IMR-90 (cell line): Measurements from ENCODE around the gene ASTE1. TPM values are rescaled to one million over a fixed set of nuclear protein-coding genes. Genes with fewer than 3 reads are reported as not detected.

Experiments used
- ATAC-seq: fragments of 200-7000 bp; cut with Tn5 transposase; 2 replicates; pipeline ENCODE4 v1.9.1; 2020; ENCODE audit warnings: low read depth, mild to moderate bottlenecking, moderate library complexity
- Bru-seq: library from RNA; stranded (reverse); fragments of 400-500 nt; gene quantifications from one replicate; lab custom pipeline; 2021; lab: Mats Ljungman, UMichigan
- BruChase-seq, 2 experiments: library from RNA; stranded (reverse); fragments of 400-500 nt; gene quantifications; one replicate each; lab custom pipeline; 2021; lab: Mats Ljungman, UMichigan
- BruUV-seq: library from RNA; stranded (reverse); fragments of 400-500 nt; replicated peaks from 2 replicates; lab custom pipeline; 2021; lab: Mats Ljungman, UMichigan
- CTCF ChIA-PET: fragments of 300-600 bp; formaldehyde crosslinking; extraction: SDS; loops from one replicate; lab custom pipeline; 2021; ENCODE audit warnings: antibody characterized with exemption; lab: Yijun Ruan, JAX
- POLR2A ChIA-PET: fragments of 300-600 bp; sonication (Branson Sonifier 250); formaldehyde crosslinking; loops from one replicate; lab custom pipeline; 2022; ENCODE audit warnings: antibody characterized with exemption; ENCODE audit not compliant: unreplicated experiment; lab: Charles Lee
- DNase-seq: peaks from one replicate; pipeline ENCODE4 v3.0.0; 2013
- H2AFZ ChIP-seq: replicated peaks from 2 replicates; pipeline ENCODE3; 2013; ENCODE audit warnings: low read length, mild to moderate bottlenecking; ENCODE audit not compliant: poor library complexity
- H2AK5ac ChIP-seq: 2 replicates; pipeline ENCODE4 v1.6.1; 2013; ENCODE audit warnings: low read depth, low read length, inconsistent platforms
- H2AK9ac ChIP-seq: replicated peaks from 2 replicates; pipeline ENCODE3; 2013; ENCODE audit warnings: mild to moderate bottlenecking, low read depth, low read length, moderate library complexity; ENCODE audit not compliant: poor library complexity
- H2BK120ac ChIP-seq: 2 replicates; pipeline ENCODE4 v1.6.1; 2013; ENCODE audit warnings: low read depth, low read length, inconsistent platforms
- H2BK15ac ChIP-seq: 3 replicates; pipeline ENCODE4 v1.6.1; 2013; ENCODE audit warnings: low read depth, low read length, inconsistent platforms
- H2BK20ac ChIP-seq: 2 replicates; pipeline ENCODE4 v1.6.1; 2013; ENCODE audit warnings: low read depth, mild to moderate bottlenecking, inconsistent platforms, low read length, moderate library complexity
- H2BK5ac ChIP-seq: 2 replicates; pipeline ENCODE4 v1.6.1; 2013; ENCODE audit warnings: mild to moderate bottlenecking, low read depth, low read length, inconsistent platforms; ENCODE audit not compliant: poor library complexity, severe bottlenecking
- H3K14ac ChIP-seq: replicated peaks from 2 replicates; pipeline ENCODE4 v1.6.1; 2013; ENCODE audit warnings: low read depth, low read length, inconsistent platforms
- H3K18ac ChIP-seq: 2 replicates; pipeline ENCODE4 v1.6.1; 2013; ENCODE audit warnings: low read depth, low read length, control low read depth
- H3K23ac ChIP-seq: 2 replicates; pipeline ENCODE4 v1.6.1; 2013; ENCODE audit warnings: low read depth, low read length, inconsistent platforms
- H3K27ac ChIP-seq: 2 replicates; pipeline ENCODE4 v1.5.1; 2013; ENCODE audit warnings: mild to moderate bottlenecking, control low read depth, low read length; ENCODE audit not compliant: insufficient read depth
- H3K27me3 ChIP-seq: 2 replicates; pipeline ENCODE4 v1.6.1; 2013; ENCODE audit warnings: low read length; ENCODE audit not compliant: control insufficient read depth, insufficient read depth
- H3K36me3 ChIP-seq: 2 replicates; pipeline ENCODE4 v1.6.1; 2013; ENCODE audit warnings: low read length, mixed read lengths; ENCODE audit not compliant: control insufficient read depth, insufficient read depth
- H3K4ac ChIP-seq: 2 replicates; pipeline ENCODE4 v1.6.1; 2013; ENCODE audit warnings: low read depth, low read length, inconsistent platforms
- H3K4me1 ChIP-seq: 2 replicates; pipeline ENCODE4 v1.6.1; 2013; ENCODE audit warnings: low read length, mixed read lengths; ENCODE audit not compliant: control insufficient read depth, insufficient read depth
- H3K4me2 ChIP-seq: 2 replicates; pipeline ENCODE4 v1.6.1; 2013; ENCODE audit warnings: low read depth, mild to moderate bottlenecking, control low read depth, low read length, moderate library complexity
- H3K4me3 ChIP-seq: 2 replicates; pipeline ENCODE4 v1.5.1; 2013; ENCODE audit warnings: low read depth, mild to moderate bottlenecking, control low read depth, low read length, moderate library complexity; ENCODE audit not compliant: insufficient read depth
- H3K56ac ChIP-seq: 2 replicates; pipeline ENCODE4 v1.6.1; 2013; ENCODE audit warnings: low read length, inconsistent platforms; ENCODE audit not compliant: insufficient read depth; ENCODE audit errors: extremely low read depth
- H3K79me1 ChIP-seq, 2 experiments: 2 replicates each; pipeline ENCODE4 v1.6.1; 2013; ENCODE audit warnings: low read length in 2 of 2, inconsistent platforms in 1 of 2, low read depth in 1 of 2
- H3K9ac ChIP-seq: 2 replicates; pipeline ENCODE4 v1.6.1; 2013; ENCODE audit warnings: low read depth, low read length, control low read depth
- H3K9me1 ChIP-seq: 2 replicates; pipeline ENCODE4 v1.6.1; 2013; ENCODE audit warnings: low read length, inconsistent platforms; ENCODE audit not compliant: insufficient read depth
- H3K9me3 ChIP-seq: 2 replicates; pipeline ENCODE4 v1.6.1; 2013; ENCODE audit warnings: low read length; ENCODE audit not compliant: control insufficient read depth, insufficient read depth
- H4K20me1 ChIP-seq: 2 replicates; pipeline ENCODE4 v1.6.1; 2013; ENCODE audit warnings: low read length, inconsistent platforms; ENCODE audit not compliant: insufficient read depth
- H4K5ac ChIP-seq: 2 replicates; pipeline ENCODE4 v1.6.1; 2013; ENCODE audit warnings: mild to moderate bottlenecking, low read depth, low read length, control low read depth
- H4K8ac ChIP-seq, 2 experiments: 2 replicates each; pipeline ENCODE4 v1.6.1; 2013; ENCODE audit warnings: low read depth in 2 of 2, low read length in 2 of 2, control low read depth in 1 of 2, inconsistent platforms in 1 of 2
- H4K91ac ChIP-seq: 2 replicates; pipeline ENCODE4 v1.6.1; 2013; ENCODE audit warnings: low read depth, low read length, inconsistent platforms; ENCODE audit not compliant: insufficient read depth
- BHLHE40 ChIP-seq: fragments of 150-350 bp; IDR thresholded peaks from 2 replicates; pipeline ENCODE4 v1.6.1; 2016; ENCODE audit warnings: mild to moderate bottlenecking, low read depth, low read length
- MAZ ChIP-seq: IDR thresholded peaks from 2 replicates; pipeline ENCODE4 v1.6.1; 2012; ENCODE audit warnings: low read depth, mild to moderate bottlenecking, low read length, improper control_type of control experiment, moderate library complexity, borderline replicate concordance
- MXI1 ChIP-seq: IDR thresholded peaks from 2 replicates; pipeline ENCODE4 v1.6.1; 2012; ENCODE audit warnings: low read depth, mild to moderate bottlenecking, low read length, moderate library complexity, borderline replicate concordance
- POLR2A ChIP-seq: IDR thresholded peaks from 2 replicates; pipeline ENCODE4 v1.6.1; 2012; ENCODE audit warnings: mild to moderate bottlenecking, low read depth, low read length
- SMC3 ChIP-seq: fragments of 150-350 bp; IDR thresholded peaks from 2 replicates; pipeline ENCODE4 v1.6.1; 2016; ENCODE audit warnings: low read depth, mild to moderate bottlenecking, antibody characterized with exemption, low read length, moderate library complexity
- WGBS, 2 experiments: methylation state at CpG; one replicate each; pipeline versions ENCODE4 v1.1.5 to v1.1.7; 2013; ENCODE audit warnings: missing lambda C conversion rate in 2 of 2; ENCODE audit not compliant: insufficient read length in 1 of 2; ENCODE audit errors: extremely low coverage in 2 of 2; 5-methylcytosine and 5-hydroxymethylcytosine counted together
- dilution Hi-C: fragments of 300-500 bp; cut with HindIII; formaldehyde crosslinking; loops from one replicate; pipeline ENCODE4 v1.14.3; 2018; ENCODE audit warnings: low sequenced_read_pairs; ENCODE audit not compliant: unreplicated experiment
- in situ Hi-C: fragments of 300-500 bp; cut with MboI; formaldehyde crosslinking; loops from 3 replicates; pipeline ENCODE4 v1.14.3; 2019; ENCODE audit warnings: low sequenced_read_pairs, inconsistent platforms, mixed read lengths
- intact Hi-C: fragments of 100-400 bp; cut with micrococcal nuclease; formaldehyde crosslinking; loops from 2 replicates; pipeline ENCODE4 v1.10.0; 2022
- long read RNA-seq: library from polyadenylated mRNA; unstranded; transcript quantifications from one replicate; pipeline ENCODE4 v2.0.0, GENCODE V29; 2021; ENCODE audit not compliant: unreplicated experiment
- polyA plus RNA-seq, 3 experiments: library from polyadenylated mRNA; depleted of rRNA; stranded (reverse); fragments of >200 nt; gene quantifications; 2 replicates each; pipeline ENCODE4 v1.2.3, GENCODE V29; 2012; ENCODE audit warnings: low replicate concordance in 1 of 3
- total RNA-seq: library from RNA; depleted of rRNA; stranded (reverse); fragments of >200 nt; gene quantifications from 2 replicates; pipeline ENCODE4 v1.2.3, GENCODE V29; 2012; rRNA removed
- TF ChIP-seq, protein P1 (sequence below): fragments of 150-350 bp; IDR thresholded peaks from 2 replicates; pipeline ENCODE4 v1.6.1; 2017; ENCODE audit warnings: mild to moderate bottlenecking, antibody characterized with exemption, low read length, low read depth
- TF ChIP-seq, protein P2 (sequence below): fragments of 150-350 bp; IDR thresholded peaks from 2 replicates; pipeline ENCODE4 v1.6.1; 2016; ENCODE audit warnings: low read depth, mild to moderate bottlenecking, low read length, moderate library complexity, borderline replicate concordance

The ASTE1 gene, protein sequence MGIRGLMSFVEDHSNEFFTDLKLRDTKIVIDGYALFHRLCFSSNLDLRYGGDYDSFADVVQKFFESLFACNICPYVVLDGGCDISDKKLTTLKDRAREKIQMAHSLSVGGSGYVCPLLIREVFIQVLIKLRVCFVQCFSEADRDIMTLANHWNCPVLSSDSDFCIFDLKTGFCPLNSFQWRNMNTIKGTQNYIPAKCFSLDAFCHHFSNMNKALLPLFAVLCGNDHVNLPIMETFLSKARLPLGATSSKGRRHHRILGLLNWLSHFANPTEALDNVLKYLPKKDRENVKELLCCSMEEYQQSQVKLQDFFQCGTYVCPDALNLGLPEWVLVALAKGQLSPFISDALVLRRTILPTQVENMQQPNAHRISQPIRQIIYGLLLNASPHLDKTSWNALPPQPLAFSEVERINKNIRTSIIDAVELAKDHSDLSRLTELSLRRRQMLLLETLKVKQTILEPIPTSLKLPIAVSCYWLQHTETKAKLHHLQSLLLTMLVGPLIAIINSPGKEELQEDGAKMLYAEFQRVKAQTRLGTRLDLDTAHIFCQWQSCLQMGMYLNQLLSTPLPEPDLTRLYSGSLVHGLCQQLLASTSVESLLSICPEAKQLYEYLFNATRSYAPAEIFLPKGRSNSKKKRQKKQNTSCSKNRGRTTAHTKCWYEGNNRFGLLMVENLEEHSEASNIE
- total RNA-seq (7.5 and 8.1 TPM in 2 replicates), polyA plus RNA-seq (2012; rRNA removed) (3.2 and 3.3 TPM in 2 replicates), Bru-seq, nascent RNA (percentile 48 among the genes with signal in this experiment), BruChase-seq, experiment 1, labeled RNA remaining after a 6-hour chase (percentile 31 among the genes with signal in this experiment), BruChase-seq, experiment 2, labeled RNA remaining after a 2-hour chase (percentile 36 among the genes with signal in this experiment)
- 1.3 and 1.9 TPM in 2 replicates for polyA plus RNA-seq (2012; cell fraction: cytosol; rRNA removed)
- 0.82 and 3.4 TPM in 2 replicates for polyA plus RNA-seq (2012; cell fraction: nucleus; rRNA removed; ENCODE audit: low replicate concordance)
- long read RNA-seq, transcript ASTE1-201 (6 exons, 2,664 nt) = major isoform, 5 of 8 reads
- long read RNA-seq, partial matches to known transcripts = 1 of 8 reads
- long read RNA-seq, other reads (novel, unspliced or antisense) = 2 of 8 reads

DNA sequence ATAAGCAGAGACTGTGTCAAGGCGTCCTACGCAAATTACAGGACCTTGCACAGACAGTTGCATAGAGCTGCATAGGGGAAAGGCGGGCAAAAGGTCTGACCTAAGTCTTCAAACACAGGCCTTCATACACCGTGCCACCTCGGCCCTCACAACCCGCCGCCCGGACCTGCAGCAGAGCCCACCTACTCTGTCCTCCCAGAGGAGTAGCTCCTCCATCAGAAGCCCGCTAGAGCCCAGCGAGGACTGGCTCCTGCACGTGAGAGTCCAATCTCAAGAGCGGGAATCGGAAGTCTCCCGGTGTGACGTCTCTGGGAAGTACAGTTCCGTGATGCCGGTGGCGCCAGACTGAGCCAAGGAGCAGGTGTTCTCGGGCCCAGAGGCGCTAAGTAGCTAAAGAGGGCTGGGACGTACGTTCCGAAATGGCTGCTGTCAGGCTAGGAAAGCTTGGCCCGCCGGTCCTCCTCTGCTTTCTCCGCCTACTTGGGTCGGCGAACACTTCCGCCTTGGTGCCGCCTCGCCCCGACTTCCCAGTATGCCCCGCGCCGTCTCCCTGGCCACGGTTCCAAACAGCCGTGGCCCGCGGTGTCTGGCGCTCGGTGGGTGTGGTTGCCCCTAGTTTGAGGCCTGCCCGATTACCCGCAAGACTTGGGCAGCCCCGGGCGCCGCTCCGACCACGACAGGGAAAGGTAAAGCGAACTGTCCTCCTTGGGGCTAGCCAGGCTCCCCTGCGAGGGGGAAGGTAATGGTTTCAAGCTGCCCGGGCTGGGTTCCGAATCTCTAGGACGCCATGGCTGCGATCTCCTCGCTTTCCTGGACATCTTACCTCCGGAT, at the start of gene ASTE1, which contains the start of gene NEK11:
TSS of gene ASTE1 (minus strand) at position 505 of the 831 bp plus-strand sequence. CDS start 1,519 bp downstream, outside the sequence.
TSS of gene NEK11 (plus strand) at position 557 of the 831 bp plus-strand sequence. CDS start 2,832 bp downstream, outside the sequence.
- H2BK20ac ChIP-seq = no peak within 1 kb of the TSS
- peak within 1 kb of the TSS; percentile 94 for H3K4me2 ChIP-seq
- intact Hi-C loops = loop anchor here (5.0 kb wide), 3 partner anchors 134 to 476 kb away; partner anchors contain the start of genes ATP2C1, MRPL3 and PIK3R4
- peaks cover 0 to 30% of the 10 kb centered on the region in 2 experiments; a peak in 3 of 4 replicates for H3K79me1 ChIP-seq
- peak within 1 kb of the TSS; percentile 92 for H3K9ac ChIP-seq
- peak within 1 kb of the TSS; percentile 90 to 92 for H4K8ac ChIP-seq
- H3K18ac ChIP-seq = peak within 1 kb of the TSS; percentile 88
- peak within 1 kb of the TSS; percentile 77 for H2BK120ac ChIP-seq
- ATAC-seq (peak; percentile 99), DNase-seq (peak; percentile 73)
- H3K4me3 ChIP-seq = peak within 1 kb of the TSS; percentile 96
- H2AK9ac ChIP-seq = peak within 1 kb of the TSS; percentile 65
- dilution Hi-C loops = no loop called here
- in situ Hi-C loops = loop anchor here (25.0 kb wide), 2 partner anchors 461 to 1011 kb away; partner anchors contain the start of gene CPNE4
- peaks cover 2% of the 10 kb centered on the region; the same call in 1 of the 2 replicates for H3K4me1 ChIP-seq
- H3K56ac ChIP-seq = peak within 1 kb of the TSS; percentile 84
- peaks cover 7% of the 10 kb centered on the region for H3K36me3 ChIP-seq
- BruUV-seq = no TSS peak
- peak within 1 kb of the TSS; percentile 88; the same call in 1 of the 3 replicates for H2BK15ac ChIP-seq
- no peaks in the 10 kb centered on the region for H3K27me3 ChIP-seq
- H4K20me1 ChIP-seq = no peaks in the 10 kb centered on the region
- peaks cover 4% of the 10 kb centered on the region; the same call in 1 of the 2 replicates for H3K9me1 ChIP-seq
- H3K9me3 ChIP-seq = no peaks in the 10 kb centered on the region
- peak within 1 kb of the TSS; percentile 96 for H3K27ac ChIP-seq
- H3K4ac ChIP-seq = peak within 1 kb of the TSS; percentile 93
- peak within 1 kb of the TSS; percentile 86 for H2BK5ac ChIP-seq
- peak within 1 kb of the TSS; percentile 65 for H2AK5ac ChIP-seq
- H3K14ac ChIP-seq = peak within 1 kb of the TSS; percentile 91
- TF ChIP-seq, protein P1, sequence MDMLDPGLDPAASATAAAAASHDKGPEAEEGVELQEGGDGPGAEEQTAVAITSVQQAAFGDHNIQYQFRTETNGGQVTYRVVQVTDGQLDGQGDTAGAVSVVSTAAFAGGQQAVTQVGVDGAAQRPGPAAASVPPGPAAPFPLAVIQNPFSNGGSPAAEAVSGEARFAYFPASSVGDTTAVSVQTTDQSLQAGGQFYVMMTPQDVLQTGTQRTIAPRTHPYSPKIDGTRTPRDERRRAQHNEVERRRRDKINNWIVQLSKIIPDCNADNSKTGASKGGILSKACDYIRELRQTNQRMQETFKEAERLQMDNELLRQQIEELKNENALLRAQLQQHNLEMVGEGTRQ = peak; percentile 7; the same call in 1 of the 2 replicates
- TF ChIP-seq MXI1 (peak; percentile 77), MAZ (peak; percentile 47; the same call in 1 of the 2 replicates), POLR2A (peak; percentile 70), SMC3 (no peak), BHLHE40 (peak; percentile 91)
- TF ChIP-seq, protein P2, sequence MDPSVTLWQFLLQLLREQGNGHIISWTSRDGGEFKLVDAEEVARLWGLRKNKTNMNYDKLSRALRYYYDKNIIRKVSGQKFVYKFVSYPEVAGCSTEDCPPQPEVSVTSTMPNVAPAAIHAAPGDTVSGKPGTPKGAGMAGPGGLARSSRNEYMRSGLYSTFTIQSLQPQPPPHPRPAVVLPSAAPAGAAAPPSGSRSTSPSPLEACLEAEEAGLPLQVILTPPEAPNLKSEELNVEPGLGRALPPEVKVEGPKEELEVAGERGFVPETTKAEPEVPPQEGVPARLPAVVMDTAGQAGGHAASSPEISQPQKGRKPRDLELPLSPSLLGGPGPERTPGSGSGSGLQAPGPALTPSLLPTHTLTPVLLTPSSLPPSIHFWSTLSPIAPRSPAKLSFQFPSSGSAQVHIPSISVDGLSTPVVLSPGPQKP = no peak
- H3K23ac ChIP-seq = peak within 1 kb of the TSS; percentile 75
- peak within 1 kb of the TSS; percentile 96 for H4K5ac ChIP-seq
- WGBS, 2 experiments = 0% methylated on average over 23 of the region's 56 CpGs; no CpG with 5 or more reads in 1 of the 2 experiments
- POLR2A ChIA-PET = interaction anchor here (0.6 kb wide), 1 partner anchor 441 kb away, joined by 4 read pairs; no protein-coding TSS in a partner anchor
- H2AFZ ChIP-seq = peak within 1 kb of the TSS; percentile 92
- H4K91ac ChIP-seq = peak within 1 kb of the TSS; percentile 84
- CTCF ChIA-PET = no interaction called here
